Endothelial cell of umbilical vein (primary cell): ENCODE results near the gene PXN.

Experiments
- EZH2 ChIP-seq: IDR thresholded peaks from 2 replicates; pipeline ENCODE4 v1.6.1; 2012; ENCODE audit warnings: borderline replicate concordance, low read depth, mild to moderate bottlenecking, moderate library complexity, low read length, inconsistent platforms; ENCODE audit not compliant: severe bottlenecking
- FOS ChIP-seq: IDR thresholded peaks from 2 replicates; pipeline ENCODE4 v1.6.1; 2011; ENCODE audit warnings: mild to moderate bottlenecking, low read length, moderate library complexity, borderline replicate concordance; ENCODE audit not compliant: insufficient read depth
- GATA2 ChIP-seq: IDR thresholded peaks from 2 replicates; pipeline ENCODE4 v1.7.0; 2011; ENCODE audit warnings: low read depth, mild to moderate bottlenecking, moderate library complexity, mixed read lengths, low read length; ENCODE audit not compliant: insufficient read length, insufficient read depth
- JUN ChIP-seq: IDR thresholded peaks from 2 replicates; pipeline ENCODE4 v1.6.1; 2011; ENCODE audit warnings: borderline replicate concordance, low read depth; ENCODE audit not compliant: insufficient read length, insufficient read depth
- MYC ChIP-seq: IDR thresholded peaks from one replicate; pipeline ENCODE4 v1.6.1; 2011; ENCODE audit warnings: mild to moderate bottlenecking, low read depth, low read length
- POLR2A ChIP-seq: IDR thresholded peaks from 2 replicates; pipeline ENCODE4 v1.6.1; 2012; ENCODE audit warnings: low read depth, mild to moderate bottlenecking, control low read depth, low read length
- POLR2AphosphoS5 ChIP-seq: IDR thresholded peaks from 2 replicates; pipeline ENCODE4 v1.6.1; 2012; ENCODE audit warnings: low read depth, mild to moderate bottlenecking, control low read depth, low read length, moderate library complexity; ENCODE audit not compliant: insufficient read depth
- TF ChIP-seq, protein P1 (sequence below), 2 donors: IDR thresholded peaks; 1 replicate in 1 of 2; 2 replicates in 1 of 2; pipeline ENCODE4 v1.5.1; 2011; ENCODE audit warnings: low read length in 2 of 2, mild to moderate bottlenecking in 2 of 2, moderate library complexity in 2 of 2, control low read depth in 1 of 2, inconsistent platforms in 1 of 2, low read depth in 1 of 2; ENCODE audit not compliant: insufficient read depth in 1 of 2; ENCODE audit errors: extremely low read depth in 1 of 2
- TF ChIP-seq, protein P2 (sequence below): IDR thresholded peaks from 2 replicates; pipeline ENCODE4 v1.6.1; 2011; ENCODE audit not compliant: insufficient read depth, insufficient read length

DNA sequence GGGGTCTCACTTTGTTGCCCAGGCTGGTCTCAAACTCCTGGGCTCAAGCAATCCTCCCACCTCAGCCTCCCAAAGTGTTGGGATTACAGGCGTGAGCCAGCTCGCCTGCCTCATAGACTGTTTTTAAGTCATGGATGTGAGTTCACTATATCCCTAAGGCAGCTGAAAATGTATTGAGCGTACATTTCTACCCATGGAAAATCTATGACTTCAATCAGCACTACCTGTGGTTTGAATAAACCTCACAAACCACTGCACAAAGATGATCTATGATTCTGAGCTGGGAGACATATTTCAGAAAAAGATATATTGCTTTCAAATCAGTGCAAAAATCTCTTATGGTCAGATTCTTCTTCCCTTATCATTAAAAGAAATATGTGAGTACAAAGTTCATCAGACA lies 93.5 kb downstream of the PXN start:
- TF ChIP-seq POLR2AphosphoS5 (no peak), POLR2A (no peak), MYC (no peak), JUN (no peak), EZH2 (no peak), FOS (no peak), GATA2 (no peak)
- TF ChIP-seq, protein P1, sequence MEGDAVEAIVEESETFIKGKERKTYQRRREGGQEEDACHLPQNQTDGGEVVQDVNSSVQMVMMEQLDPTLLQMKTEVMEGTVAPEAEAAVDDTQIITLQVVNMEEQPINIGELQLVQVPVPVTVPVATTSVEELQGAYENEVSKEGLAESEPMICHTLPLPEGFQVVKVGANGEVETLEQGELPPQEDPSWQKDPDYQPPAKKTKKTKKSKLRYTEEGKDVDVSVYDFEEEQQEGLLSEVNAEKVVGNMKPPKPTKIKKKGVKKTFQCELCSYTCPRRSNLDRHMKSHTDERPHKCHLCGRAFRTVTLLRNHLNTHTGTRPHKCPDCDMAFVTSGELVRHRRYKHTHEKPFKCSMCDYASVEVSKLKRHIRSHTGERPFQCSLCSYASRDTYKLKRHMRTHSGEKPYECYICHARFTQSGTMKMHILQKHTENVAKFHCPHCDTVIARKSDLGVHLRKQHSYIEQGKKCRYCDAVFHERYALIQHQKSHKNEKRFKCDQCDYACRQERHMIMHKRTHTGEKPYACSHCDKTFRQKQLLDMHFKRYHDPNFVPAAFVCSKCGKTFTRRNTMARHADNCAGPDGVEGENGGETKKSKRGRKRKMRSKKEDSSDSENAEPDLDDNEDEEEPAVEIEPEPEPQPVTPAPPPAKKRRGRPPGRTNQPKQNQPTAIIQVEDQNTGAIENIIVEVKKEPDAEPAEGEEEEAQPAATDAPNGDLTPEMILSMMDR (IDR thresholded peaks at IDR 0.05; ENCODE audit: extremely low read depth in 1 of 2, insufficient read depth in 1 of 2, low read depth in 1 of 2, low read length in 2 of 2): no peak
- TF ChIP-seq, protein P2, sequence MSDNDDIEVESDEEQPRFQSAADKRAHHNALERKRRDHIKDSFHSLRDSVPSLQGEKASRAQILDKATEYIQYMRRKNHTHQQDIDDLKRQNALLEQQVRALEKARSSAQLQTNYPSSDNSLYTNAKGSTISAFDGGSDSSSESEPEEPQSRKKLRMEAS: no peak
